HG02763 (cell line): ENCODE measurements around the gene FTH1.
"Not testable (repeated sequence)": the region's sequence is repeated elsewhere in the genome, so short reads cannot be mapped to it uniquely, and the experiment has no call there.

ENCODE experiments used
- ATAC-seq: cut with Tn5 transposase; IDR thresholded peaks from one replicate; pipeline ENCODE4 v1.9.1; 2021; ENCODE audit warnings: mild to moderate bottlenecking, moderate library complexity; ENCODE audit not compliant: unreplicated experiment

Gene FTH1

GRCh38 chr11:61967116-61967923 is at the start of gene FTH1:
FTH1 (minus strand) TSS chr11:61967634; CDS start chr11:61967425, 209 bp downstream.
- ATAC-seq = peak; percentile 64

GRCh38 chr11:62015615-62016014 is 48.2 kb upstream of the FTH1 start:
- ATAC-seq = no peak

DNA sequence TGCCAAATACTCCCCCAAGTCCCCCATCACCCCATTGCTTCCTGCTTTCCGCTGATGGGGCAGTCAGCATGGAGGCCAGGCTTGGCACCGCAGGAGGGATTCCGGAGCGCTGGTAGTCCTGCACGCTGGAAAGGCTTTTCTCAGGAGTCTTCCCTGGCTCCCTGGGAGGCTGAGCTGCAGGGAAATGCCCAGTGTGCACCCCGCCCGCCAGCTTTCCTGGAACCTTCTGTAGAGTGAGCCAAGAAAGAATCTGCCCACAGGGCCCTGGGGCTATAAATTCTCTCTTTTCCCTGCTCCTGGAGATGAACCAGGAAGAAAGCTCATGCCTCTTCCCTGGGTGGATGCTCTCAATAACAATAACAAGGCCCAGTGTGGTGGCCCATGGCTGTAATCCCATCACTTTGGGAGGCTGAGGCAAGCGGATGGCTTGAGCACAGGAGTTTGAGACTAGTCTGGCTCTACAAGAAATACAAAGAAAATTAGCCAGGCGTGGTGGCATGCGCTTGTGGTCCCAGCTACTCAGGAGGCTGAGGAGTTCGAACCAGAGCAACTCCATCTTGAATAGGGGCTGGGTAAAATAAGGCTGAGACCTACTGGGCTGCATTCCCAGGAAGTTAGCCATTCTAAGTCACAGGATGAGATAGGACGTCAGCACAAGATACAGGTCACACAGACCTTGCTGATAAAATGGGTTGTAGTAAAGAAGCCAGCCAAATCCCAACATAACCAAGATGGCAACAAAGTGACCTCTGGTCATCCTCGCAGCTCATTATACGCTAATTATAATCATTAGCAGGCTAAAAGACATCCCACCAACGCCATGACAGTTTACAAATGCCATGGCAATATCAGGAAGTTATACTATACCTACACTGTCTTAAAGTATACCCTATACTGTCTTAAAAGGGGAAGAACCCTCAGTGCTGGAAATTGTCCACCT is 46.4 kb upstream of the FTH1 start:
- ATAC-seq = no peak

DNA sequence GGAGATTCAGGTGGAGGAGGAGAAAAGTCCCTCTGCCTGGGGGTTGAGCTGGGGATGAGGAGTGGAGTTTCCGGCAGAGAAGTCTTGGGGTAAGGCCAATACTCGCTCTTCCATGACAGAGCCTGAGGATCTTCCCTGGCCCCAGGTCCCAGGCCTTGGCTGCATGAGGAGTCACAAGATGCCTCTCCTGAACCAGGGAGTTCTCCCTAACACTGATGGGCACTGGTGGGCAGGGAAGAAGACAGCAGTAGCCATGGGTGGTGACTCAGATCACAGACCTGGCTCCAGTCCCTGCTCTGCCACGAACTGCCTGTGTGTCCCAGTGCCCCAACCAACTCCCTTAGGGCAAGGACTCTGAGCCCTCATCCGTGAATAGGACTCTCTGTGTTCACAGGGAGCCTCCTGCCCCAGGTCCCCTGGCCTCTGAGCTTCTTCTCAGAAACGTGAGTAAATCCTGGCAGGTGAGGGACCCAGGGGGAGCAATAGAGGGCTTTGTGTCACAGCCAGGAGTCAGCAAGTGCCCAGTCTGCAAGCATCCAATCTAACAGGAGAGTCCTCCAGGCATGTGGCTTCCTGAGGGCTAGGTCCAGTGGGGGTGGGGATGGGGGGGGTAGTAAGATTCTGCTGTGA is 45.5 kb upstream of the FTH1 start:
- ATAC-seq = no peak

DNA sequence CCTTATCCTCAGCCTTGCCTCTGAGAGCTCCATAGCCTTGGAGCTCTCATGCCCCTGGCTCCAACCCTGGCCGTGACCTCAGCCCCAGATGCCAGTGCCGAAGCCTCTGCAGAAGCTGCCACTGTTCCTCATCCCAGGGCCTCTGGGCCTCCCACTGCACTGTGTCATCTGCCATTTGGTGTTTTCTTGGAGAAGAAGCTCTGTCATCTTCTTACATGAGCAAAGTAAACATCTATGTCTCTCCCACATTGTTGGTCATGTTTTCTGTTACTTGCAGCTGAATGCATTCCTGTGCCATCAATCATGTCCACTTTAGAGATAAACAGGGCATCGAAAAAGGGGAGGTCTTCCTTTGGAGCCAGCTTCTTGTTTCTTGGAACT is 45.0 kb upstream of the FTH1 start:
- no peak for ATAC-seq

- no peak for ATAC-seq
Observed at GRCh38 chr11:62011881-62012280, 44.4 kb upstream of the FTH1 start.

DNA sequence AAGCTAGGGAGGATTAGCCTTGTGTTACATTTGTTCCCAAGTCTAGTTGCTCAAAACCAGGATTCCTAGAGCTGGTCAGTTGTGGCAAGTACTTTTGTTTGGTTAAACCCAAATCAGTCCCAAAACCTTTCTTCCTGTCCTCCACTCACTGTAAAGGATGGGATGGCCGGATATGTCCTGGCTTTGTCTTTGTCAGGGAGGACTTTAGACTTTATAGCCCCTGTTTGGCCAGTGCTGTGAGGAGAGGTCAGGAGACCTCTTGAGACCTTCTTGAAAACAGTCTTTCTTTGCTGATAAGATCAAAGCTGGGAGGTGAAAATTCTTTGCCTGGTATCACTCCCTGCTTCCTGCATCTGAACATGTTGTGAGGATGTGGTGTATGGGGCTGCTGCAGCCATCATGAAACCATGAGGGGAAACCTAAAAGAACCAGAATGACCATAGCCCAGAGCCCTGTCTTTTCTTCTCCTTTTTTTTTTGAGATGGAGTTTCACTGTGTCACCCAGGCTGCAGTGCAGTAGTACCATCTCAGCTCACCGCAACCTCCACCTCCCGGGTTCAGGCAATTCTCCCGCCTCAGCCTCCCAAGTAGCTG is 43.6 kb upstream of the FTH1 start:
- no peak for ATAC-seq

DNA sequence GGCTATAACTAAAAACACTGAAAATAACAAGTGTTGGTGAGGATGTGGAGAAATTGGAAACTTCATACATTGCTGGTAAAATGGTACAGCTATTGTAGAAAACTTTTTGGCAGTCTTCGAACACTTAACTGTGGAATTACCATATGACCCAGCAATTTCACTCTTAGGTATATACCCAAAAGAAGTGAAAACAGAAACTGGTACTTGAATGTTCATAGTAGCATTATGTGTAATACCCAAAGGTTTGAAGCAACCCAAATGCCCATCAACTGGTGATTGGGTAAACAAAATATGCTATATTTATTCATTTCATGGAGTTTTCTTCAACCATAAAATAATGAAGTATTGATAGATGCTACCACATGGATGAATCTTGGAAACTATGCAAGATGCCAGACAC is 40.8 kb upstream of the FTH1 start:
- no peak for ATAC-seq

GRCh38 chr11:62004473-62004872 is 37.0 kb upstream of the FTH1 start:
- no peak for ATAC-seq

DNA sequence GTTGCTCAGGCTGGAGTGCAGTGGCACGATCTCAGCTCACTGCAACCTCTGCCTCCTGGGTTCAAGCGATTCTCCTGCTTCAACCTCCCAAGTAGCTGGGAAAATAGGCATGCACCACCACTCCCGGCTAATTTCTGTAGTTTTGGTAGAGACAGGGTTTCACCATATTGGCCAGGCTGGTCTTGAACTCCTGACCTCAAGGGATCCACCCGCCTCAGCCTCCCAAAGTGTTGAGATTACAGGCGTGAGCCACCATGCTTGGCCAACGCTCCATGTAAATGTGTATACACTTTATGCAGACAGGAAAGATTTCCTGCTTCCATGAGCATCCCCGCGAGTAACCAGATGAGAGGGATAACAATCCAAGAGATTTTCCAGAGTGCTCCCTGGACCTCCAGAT is 34.8 kb upstream of the FTH1 start:
- not testable (repeated sequence) for ATAC-seq

DNA sequence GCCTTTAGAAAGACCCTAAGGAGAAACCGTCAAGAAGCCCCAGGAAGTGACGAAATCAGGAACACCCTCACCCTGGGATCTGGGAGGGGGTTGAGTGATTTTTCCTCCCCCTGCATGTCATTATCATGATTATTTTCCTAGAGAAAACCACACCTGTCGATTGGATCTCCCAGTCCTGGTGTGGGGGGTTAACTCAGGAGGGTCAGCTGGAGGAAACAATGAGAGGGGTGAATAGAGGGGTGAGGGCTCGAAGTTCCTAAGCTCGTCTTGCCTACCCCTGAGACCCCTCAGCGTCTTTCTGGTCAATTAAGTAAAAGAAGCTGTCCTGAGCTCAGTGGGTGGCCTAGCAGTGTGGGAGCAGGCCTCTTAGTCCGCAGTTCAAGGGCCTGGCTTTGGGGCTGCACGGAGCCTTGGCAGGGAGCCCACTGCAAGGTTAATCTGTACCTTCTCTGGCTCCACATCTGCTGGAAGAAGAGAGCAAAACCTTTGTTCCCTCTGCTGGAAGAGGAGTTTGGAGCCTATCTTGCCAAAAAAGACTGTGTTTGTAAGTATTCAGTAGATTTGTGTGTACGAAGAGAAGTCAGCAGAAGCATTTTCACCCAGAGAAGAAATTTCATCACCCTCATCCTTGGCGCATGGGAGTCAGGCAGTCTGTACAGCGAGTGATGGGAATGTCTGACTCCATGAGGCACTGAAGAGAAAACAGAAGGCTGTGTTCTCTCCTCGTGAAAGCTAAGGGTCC is 34.2 kb upstream of the FTH1 start:
- ATAC-seq = no peak

DNA sequence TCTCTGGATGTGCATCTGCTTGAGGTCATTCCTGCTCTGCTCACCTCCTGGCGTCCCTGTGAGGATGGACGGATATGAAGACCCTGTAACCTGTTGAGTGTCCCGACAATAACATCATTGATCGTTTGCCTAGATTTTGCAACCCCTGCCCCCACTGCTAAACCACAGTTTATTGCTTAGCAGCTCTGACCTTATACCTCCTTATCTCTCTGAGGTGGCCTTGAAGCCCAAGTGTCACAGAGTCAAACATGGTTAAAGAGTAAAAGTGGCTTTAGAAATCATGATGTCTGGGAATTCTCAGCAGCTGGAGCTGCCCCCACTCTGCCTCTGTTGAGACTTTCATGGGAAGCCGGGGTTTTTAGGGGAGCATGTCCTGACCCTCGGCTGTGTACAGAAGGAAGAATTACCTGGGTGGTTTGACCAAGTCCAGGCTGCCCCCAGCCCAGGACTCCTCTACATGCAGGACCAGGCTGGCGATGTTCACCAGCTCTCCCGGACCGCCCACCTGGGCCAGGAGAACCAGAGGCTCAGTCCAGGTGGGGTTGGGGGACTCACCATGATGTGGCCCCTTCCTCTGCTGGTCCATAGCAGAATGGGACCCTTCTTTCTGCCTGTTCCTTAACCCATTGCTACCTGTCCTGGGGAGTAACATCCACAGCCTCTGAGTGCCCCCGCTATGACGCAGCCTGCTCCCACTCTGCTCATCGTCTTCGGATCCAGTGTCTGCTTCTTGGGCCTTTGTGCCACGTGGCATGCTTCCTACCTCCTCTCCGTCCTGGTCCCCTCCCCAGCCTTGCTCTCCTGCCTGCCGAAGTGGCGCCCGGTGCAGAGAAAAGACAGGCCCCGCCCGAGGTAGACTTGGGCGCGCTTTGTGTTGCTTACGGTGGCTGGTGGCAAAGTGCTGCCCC is 33.4 kb upstream of the FTH1 start:
- ATAC-seq = no peak

DNA sequence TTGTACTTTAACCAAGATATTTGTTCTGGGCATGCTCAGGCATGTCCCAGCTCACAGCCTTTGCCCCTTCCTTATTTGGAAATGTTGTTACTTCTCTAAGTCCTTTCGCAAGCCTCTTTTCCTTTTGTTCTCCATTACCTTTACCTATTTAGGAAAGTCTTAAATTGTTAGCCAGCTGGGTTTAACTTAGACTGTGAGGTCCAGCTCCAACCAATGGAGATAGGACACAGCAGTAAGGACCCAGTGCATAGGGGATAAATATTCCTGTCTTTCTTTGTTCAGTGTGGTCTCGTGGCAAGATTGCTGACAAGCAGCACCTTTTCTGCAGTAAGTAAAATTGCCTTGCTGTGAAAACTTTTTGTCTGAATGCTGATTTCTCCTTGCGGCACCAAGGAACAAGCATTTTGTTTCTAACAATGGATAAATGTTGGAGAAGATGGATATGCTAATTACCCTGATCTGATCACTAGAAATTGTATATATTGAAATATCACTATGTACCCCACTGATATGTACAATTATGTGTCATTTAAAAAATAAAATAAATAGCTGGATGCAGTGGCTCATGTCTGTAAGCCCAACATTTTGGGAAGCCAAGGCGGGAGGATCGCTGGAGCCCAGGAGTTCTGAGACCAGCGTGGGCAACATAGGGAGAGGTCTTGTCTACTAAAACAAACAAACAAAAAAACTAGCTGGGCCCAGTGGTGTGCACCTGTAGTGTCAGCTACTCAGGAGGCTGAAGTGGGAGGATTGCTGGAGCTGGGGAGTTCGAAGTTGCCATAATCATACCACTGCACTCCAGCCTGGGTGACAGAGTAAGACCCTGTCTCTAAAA is 31.9 kb upstream of the FTH1 start:
- ATAC-seq = no peak

DNA sequence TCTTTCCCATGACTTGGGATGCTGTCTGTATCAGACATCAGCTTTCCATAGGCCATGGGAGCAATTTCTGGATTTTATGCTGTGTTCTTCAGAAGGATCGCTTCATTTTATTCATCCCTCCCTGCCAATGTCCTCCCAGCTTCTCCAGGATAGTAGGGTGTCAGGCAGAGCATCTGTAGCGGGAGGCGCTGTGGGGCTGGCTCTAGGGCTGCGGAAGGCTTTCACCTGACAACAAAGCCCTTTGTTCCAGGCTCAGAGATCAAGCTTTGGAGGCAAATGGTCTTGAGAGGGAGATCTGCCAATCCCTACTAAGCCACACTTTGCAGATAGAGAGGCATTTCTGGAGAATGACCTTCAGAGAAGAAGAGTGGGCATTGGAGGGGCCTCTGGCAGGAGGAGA is 29.5 kb upstream of the FTH1 start:
- no peak for ATAC-seq

DNA sequence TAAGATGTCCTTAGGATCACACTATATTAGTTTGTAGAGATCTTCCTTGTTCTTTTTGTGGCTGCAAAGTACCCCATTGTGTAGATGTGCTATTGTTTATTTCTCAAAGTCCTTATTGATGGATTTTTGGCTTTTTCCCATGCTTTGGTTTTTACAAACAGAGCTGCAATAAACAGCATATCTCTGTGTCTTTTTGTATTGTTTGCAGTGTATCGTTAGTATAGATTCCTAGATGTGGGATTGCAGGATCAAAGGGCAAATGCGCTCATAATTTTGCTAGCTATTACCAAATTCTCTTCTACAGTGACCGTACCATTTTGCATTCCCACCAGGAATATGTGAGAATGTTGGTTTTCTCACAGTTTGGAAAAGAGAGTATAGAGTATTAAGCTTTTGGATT is 27.5 kb upstream of the FTH1 start:
- no peak for ATAC-seq

DNA sequence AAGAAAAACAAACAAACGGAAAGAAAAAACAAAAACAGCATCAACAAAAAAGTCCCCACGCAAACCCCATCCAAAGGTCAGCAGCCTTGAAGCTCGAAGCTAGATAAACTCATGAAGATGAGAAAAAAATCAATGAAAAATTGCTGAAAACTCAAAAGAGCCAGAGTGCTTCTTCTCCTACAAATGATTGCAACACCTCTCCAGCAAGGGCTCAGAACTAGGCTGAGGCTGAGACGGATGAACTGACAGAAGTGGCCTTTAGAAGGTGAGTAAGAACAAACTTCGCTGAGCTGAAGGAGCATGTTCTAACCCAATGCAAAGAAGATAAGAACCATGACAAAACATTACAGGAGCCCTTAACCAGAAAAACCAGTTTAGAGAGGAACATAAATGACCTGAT is 18.4 kb upstream of the FTH1 start:
- ATAC-seq = no peak

- ATAC-seq = no peak
Observed at GRCh38 chr11:61983419-61983818, 16.0 kb upstream of the FTH1 start.

GRCh38 chr11:61980783-61981541 is 13.5 kb upstream of the FTH1 start:
- no peak for ATAC-seq
